ENCODE results near the gene STARD13.

Gene STARD13

GRCh38 chr13:33132644-33133440 lies 152.7 kb downstream of the STARD13 start:
- DNase-seq: no peak

- DNase-seq: no peak
Observed at GRCh38 chr13:33129886-33130285, 155.7 kb downstream of the STARD13 start.

GRCh38 chr13:33129094-33129832 lies 156.3 kb downstream of the STARD13 start:
- DNase-seq: no peak

GRCh38 chr13:33128134-33128533 lies 157.4 kb downstream of the STARD13 start:
- no peak for DNase-seq

- DNase-seq: no peak
Observed at GRCh38 chr13:33127009-33127551, 158.5 kb downstream of the STARD13 start.

GRCh38 chr13:33125821-33126570 lies 159.6 kb downstream of the STARD13 start:
- DNase-seq: peak; percentile 34

GRCh38 chr13:33123066-33123859 lies 162.3 kb downstream of the STARD13 start:
- no peak for DNase-seq

- no peak for DNase-seq
Observed at GRCh38 chr13:33119856-33120543, 165.6 kb downstream of the STARD13 start.

GRCh38 chr13:33119022-33119781 lies 166.4 kb downstream of the STARD13 start:
- no peak for DNase-seq

- no peak for DNase-seq
Observed at GRCh38 chr13:33116321-33117010, 169.1 kb downstream of the STARD13 start.

GRCh38 chr13:33115274-33115673 lies 170.3 kb downstream of the STARD13 start:
- DNase-seq: no peak

- DNase-seq: no peak
Observed at GRCh38 chr13:33114146-33114545, 171.4 kb downstream of the STARD13 start.

GRCh38 chr13:33112766-33113165 lies 172.8 kb downstream of the STARD13 start:
- DNase-seq: no peak

GRCh38 chr13:33111414-33112110 lies 174.0 kb downstream of the STARD13 start:
- DNase-seq: no peak

- DNase-seq: no peak
Observed at GRCh38 chr13:33110713-33111413, 174.7 kb downstream of the STARD13 start.

- no peak for DNase-seq
Observed at GRCh38 chr13:33110386-33110712, 175.2 kb downstream of the STARD13 start.

- no peak for DNase-seq
Observed at GRCh38 chr13:33109801-33110200, 175.8 kb downstream of the STARD13 start.

GRCh38 chr13:33109271-33109697 lies 176.3 kb downstream of the STARD13 start:
- DNase-seq: no peak

GRCh38 chr13:33108620-33109019 lies 176.9 kb downstream of the STARD13 start:
- DNase-seq: no peak

Measured in GOT3 (cell line).